HepG2 (cell line): ENCODE results near the gene TLR9. TPM values are rescaled to one million over a fixed set of nuclear protein-coding genes. Genes with fewer than 3 reads are reported as not detected.

Experiments
- FOSL2 ChIP-seq: sonication (generic); formaldehyde crosslinking; IDR thresholded peaks from 2 replicates; pipeline ENCODE4 v1.4.0; 2020; ENCODE audit warnings: missing genetic modification reagents
- FOXJ3 ChIP-seq: sonication (generic); formaldehyde crosslinking; IDR thresholded peaks from 2 replicates; pipeline ENCODE4 v1.4.0; 2020; ENCODE audit warnings: missing genetic modification reagents, mild to moderate bottlenecking, borderline replicate concordance
- FOXP1 ChIP-seq, 2 experiments: fragments of 450-650 bp in 1 of 2; IDR thresholded peaks; 2 replicates each; pipeline ENCODE4 v1.6.1; 2017 to 2018; ENCODE audit warnings: antibody characterized with exemption in 1 of 2
- JUND ChIP-seq: sonication (generic); formaldehyde crosslinking; IDR thresholded peaks from 2 replicates; pipeline ENCODE4 v1.8.0; 2022; ENCODE audit warnings: mild to moderate bottlenecking, missing genetic modification reagents
- KAT7 ChIP-seq: IDR thresholded peaks from 2 replicates; pipeline ENCODE4 v1.6.1; 2018; ENCODE audit warnings: borderline replicate concordance, missing compliant biosample characterization
- MAZ ChIP-seq, 2 experiments: sonication (generic) in 1 of 2; formaldehyde crosslinking in 1 of 2; IDR thresholded peaks; 2 replicates each; pipeline versions ENCODE4 v1.5.0 to v1.6.1; 2012 to 2020; ENCODE audit warnings: low read depth in 2 of 2, mild to moderate bottlenecking in 2 of 2, borderline replicate concordance in 1 of 2, improper control_type of control experiment in 1 of 2, low read length in 1 of 2, missing genetic modification reagents in 1 of 2, moderate library complexity in 1 of 2
- MLLT10 ChIP-seq: sonication (generic); formaldehyde crosslinking; IDR thresholded peaks from 2 replicates; pipeline ENCODE4 v1.4.0; 2020; ENCODE audit warnings: missing genetic modification reagents
- POGZ ChIP-seq: sonication (generic); formaldehyde crosslinking; IDR thresholded peaks from 2 replicates; pipeline ENCODE4 v1.4.0; 2020; ENCODE audit warnings: mild to moderate bottlenecking, missing genetic modification reagents
- REXO4 ChIP-seq: sonication (generic); formaldehyde crosslinking; IDR thresholded peaks from 2 replicates; pipeline ENCODE4 v1.8.0; 2022; ENCODE audit warnings: missing genetic modification reagents, mild to moderate bottlenecking, borderline replicate concordance
- STAG1 ChIP-seq: sonication (generic); formaldehyde crosslinking; IDR thresholded peaks from 2 replicates; pipeline ENCODE4 v1.4.0; 2020; ENCODE audit warnings: missing genetic modification reagents
- ZFP90 ChIP-seq: sonication (generic); formaldehyde crosslinking; IDR thresholded peaks from 2 replicates; pipeline ENCODE4 v1.8.0; 2022; ENCODE audit warnings: missing genetic modification reagents, mild to moderate bottlenecking, inconsistent platforms, borderline replicate concordance
- ZNF136 ChIP-seq: sonication (generic); formaldehyde crosslinking; IDR thresholded peaks from 2 replicates; pipeline ENCODE4 v1.8.1; 2022; ENCODE audit warnings: low read depth, mild to moderate bottlenecking, moderate library complexity, missing genetic modification reagents
- ZNF878 ChIP-seq: sonication (generic); formaldehyde crosslinking; IDR thresholded peaks from 2 replicates; pipeline ENCODE4 v1.8.1; 2023; ENCODE audit warnings: mild to moderate bottlenecking, missing genetic modification reagents, moderate library complexity
- polyA plus RNA-seq, 8 experiments: library from polyadenylated mRNA; depleted of rRNA in 3 of 8; stranded (reverse) in 7 of 8; unstranded in 1 of 8; fragments of >200 nt; fragmentation: Illumina TruSeq in 4 of 8; extraction: Trizol in 4 of 8; gene quantifications; 2 replicates each; pipeline versions ENCODE4 v1.2.1 to v1.2.3, GENCODE V29; 2011 to 2016; ENCODE audit warnings: low read depth in 4 of 8, missing spikeins in 1 of 8, mixed read lengths in 1 of 8; ENCODE audit not compliant: insufficient read depth in 1 of 8
- total RNA-seq, 5 experiments: library from RNA; depleted of rRNA; stranded (reverse); fragments of >200 nt; fragmentation: Illumina TruSeq; extraction: Trizol; gene quantifications; 2 replicates each; pipeline ENCODE4 v1.2.3, GENCODE V29; 2016; ENCODE audit warnings: low read depth in 1 of 5
- TF ChIP-seq, protein P1 (sequence below): sonication (generic); formaldehyde crosslinking; IDR thresholded peaks from 2 replicates; pipeline ENCODE4 v1.4.0; 2020; ENCODE audit warnings: low read depth, missing genetic modification reagents
- TF ChIP-seq, protein P2 (sequence below): sonication (generic); formaldehyde crosslinking; IDR thresholded peaks from 2 replicates; pipeline ENCODE4 v1.4.0; 2020; ENCODE audit warnings: missing genetic modification reagents
- TF ChIP-seq, protein P3 (sequence below): sonication (generic); formaldehyde crosslinking; IDR thresholded peaks from 2 replicates; pipeline ENCODE4 v1.4.0; 2020; ENCODE audit warnings: missing genetic modification reagents

Gene TLR9
- total and polyA plus RNA-seq, 2 of the 13 experiments (the other 11 are each of a cell fraction or from before 2014, with no cell fraction given): not detected

- TF ChIP-seq MLLT10 (no peak), ZNF136 (CRISPR knock-in tag) (0 out of 2 replicates have a peak, but pooled peaks have one; percentile 39), FOSL2 (CRISPR knock-in tag) (peak; percentile 56; the same call in 1 of the 2 replicates), POGZ (CRISPR knock-in tag) (peak; percentile 49; the same call in 1 of the 2 replicates), STAG1 (CRISPR knock-in tag) (0 out of 2 replicates have a peak, but pooled peaks have one; percentile 1), KAT7 (no peak), MAZ (IDR thresholded peaks at IDR 0.05; ENCODE audit: borderline replicate concordance, low read depth, low read length) (peak; percentile 54; the same call in 1 of the 2 replicates), MAZ (CRISPR knock-in tag; IDR thresholded peaks at IDR 0.05; ENCODE audit: low read depth) (no peak; the same call in none of the 2 replicates), ZNF878 (CRISPR knock-in tag) (0 out of 2 replicates have a peak, but pooled peaks have one; percentile 38), REXO4 (no peak), ZFP90 (CRISPR knock-in tag) (peak; percentile 81; the same call in 1 of the 2 replicates), JUND (peak; percentile 81), FOXJ3 (peak; percentile 69; the same call in 1 of the 2 replicates), FOXP1 (IDR thresholded peaks at IDR 0.05) (peak; percentile 9; the same call in 1 of the 2 replicates), FOXP1 (CRISPR knock-in tag; IDR thresholded peaks at IDR 0.05) (peak; percentile 64)
- TF ChIP-seq, protein P1, sequence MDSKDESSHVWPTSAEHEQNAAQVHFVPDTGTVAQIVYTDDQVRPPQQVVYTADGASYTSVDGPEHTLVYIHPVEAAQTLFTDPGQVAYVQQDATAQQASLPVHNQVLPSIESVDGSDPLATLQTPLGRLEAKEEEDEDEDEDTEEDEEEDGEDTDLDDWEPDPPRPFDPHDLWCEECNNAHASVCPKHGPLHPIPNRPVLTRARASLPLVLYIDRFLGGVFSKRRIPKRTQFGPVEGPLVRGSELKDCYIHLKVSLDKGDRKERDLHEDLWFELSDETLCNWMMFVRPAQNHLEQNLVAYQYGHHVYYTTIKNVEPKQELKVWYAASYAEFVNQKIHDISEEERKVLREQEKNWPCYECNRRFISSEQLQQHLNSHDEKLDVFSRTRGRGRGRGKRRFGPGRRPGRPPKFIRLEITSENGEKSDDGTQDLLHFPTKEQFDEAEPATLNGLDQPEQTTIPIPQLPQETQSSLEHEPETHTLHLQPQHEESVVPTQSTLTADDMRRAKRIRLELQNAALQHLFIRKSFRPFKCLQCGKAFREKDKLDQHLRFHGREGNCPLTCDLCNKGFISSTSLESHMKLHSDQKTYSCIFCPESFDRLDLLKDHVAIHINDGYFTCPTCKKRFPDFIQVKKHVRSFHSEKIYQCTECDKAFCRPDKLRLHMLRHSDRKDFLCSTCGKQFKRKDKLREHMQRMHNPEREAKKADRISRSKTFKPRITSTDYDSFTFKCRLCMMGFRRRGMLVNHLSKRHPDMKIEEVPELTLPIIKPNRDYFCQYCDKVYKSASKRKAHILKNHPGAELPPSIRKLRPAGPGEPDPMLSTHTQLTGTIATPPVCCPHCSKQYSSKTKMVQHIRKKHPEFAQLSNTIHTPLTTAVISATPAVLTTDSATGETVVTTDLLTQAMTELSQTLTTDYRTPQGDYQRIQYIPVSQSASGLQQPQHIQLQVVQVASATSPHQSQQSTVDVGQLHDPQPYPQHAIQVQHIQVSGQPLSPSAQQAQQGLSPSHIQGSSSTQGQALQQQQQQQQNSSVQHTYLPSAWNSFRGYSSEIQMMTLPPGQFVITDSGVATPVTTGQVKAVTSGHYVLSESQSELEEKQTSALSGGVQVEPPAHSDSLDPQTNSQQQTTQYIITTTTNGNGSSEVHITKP (CRISPR knock-in tag): no peak
- TF ChIP-seq, protein P2, sequence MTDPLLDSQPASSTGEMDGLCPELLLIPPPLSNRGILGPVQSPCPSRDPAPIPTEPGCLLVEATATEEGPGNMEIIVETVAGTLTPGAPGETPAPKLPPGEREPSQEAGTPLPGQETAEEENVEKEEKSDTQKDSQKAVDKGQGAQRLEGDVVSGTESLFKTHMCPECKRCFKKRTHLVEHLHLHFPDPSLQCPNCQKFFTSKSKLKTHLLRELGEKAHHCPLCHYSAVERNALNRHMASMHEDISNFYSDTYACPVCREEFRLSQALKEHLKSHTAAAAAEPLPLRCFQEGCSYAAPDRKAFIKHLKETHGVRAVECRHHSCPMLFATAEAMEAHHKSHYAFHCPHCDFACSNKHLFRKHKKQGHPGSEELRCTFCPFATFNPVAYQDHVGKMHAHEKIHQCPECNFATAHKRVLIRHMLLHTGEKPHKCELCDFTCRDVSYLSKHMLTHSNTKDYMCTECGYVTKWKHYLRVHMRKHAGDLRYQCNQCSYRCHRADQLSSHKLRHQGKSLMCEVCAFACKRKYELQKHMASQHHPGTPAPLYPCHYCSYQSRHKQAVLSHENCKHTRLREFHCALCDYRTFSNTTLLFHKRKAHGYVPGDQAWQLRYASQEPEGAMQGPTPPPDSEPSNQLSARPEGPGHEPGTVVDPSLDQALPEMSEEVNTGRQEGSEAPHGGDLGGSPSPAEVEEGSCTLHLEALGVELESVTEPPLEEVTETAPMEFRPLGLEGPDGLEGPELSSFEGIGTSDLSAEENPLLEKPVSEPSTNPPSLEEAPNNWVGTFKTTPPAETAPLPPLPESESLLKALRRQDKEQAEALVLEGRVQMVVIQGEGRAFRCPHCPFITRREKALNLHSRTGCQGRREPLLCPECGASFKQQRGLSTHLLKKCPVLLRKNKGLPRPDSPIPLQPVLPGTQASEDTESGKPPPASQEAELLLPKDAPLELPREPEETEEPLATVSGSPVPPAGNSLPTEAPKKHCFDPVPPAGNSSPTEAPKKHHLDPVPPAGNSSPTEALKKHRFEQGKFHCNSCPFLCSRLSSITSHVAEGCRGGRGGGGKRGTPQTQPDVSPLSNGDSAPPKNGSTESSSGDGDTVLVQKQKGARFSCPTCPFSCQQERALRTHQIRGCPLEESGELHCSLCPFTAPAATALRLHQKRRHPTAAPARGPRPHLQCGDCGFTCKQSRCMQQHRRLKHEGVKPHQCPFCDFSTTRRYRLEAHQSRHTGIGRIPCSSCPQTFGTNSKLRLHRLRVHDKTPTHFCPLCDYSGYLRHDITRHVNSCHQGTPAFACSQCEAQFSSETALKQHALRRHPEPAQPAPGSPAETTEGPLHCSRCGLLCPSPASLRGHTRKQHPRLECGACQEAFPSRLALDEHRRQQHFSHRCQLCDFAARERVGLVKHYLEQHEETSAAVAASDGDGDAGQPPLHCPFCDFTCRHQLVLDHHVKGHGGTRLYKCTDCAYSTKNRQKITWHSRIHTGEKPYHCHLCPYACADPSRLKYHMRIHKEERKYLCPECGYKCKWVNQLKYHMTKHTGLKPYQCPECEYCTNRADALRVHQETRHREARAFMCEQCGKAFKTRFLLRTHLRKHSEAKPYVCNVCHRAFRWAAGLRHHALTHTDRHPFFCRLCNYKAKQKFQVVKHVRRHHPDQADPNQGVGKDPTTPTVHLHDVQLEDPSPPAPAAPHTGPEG: 0 out of 2 replicates have a peak, but pooled peaks have one; percentile 40
- TF ChIP-seq, protein P3, sequence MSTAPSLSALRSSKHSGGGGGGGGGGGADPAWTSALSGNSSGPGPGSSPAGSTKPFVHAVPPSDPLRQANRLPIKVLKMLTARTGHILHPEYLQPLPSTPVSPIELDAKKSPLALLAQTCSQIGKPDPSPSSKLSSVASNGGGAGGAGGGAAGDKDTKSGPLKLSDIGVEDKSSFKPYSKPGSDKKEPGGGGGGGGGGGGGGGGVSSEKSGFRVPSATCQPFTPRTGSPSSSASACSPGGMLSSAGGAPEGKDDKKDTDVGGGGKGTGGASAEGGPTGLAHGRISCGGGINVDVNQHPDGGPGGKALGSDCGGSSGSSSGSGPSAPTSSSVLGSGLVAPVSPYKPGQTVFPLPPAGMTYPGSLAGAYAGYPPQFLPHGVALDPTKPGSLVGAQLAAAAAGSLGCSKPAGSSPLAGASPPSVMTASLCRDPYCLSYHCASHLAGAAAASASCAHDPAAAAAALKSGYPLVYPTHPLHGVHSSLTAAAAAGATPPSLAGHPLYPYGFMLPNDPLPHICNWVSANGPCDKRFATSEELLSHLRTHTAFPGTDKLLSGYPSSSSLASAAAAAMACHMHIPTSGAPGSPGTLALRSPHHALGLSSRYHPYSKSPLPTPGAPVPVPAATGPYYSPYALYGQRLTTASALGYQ (CRISPR knock-in tag): 0 out of 2 replicates have a peak, but pooled peaks have one; percentile 30
Measured at GRCh38 chr3:52176951-52177700, 48.3 kb downstream of the TLR9 start (continued).
